OCI-LY1 (cell line): ENCODE measurements around the gene AGRN.
"Not testable (repeated sequence)": the region's sequence is repeated elsewhere in the genome, so short reads cannot be mapped to it uniquely, and the experiment has no call there.

Source experiments
- H2AFZ ChIP-seq: fragments of 200-600 bp; sonication (generic), shearing (Covaris generic); 2 replicates; pipeline ENCODE4 v1.6.0; 2014; ENCODE audit warnings: antibody characterized with exemption, mild to moderate bottlenecking, low read length
- H3F3A ChIP-seq: fragments of 200-600 bp; sonication (generic), shearing (Covaris generic); 2 replicates; pipeline ENCODE4 v1.6.0; 2014; ENCODE audit warnings: mild to moderate bottlenecking, antibody characterized with exemption, low read length, moderate library complexity; ENCODE audit not compliant: insufficient read depth
- H3K27ac ChIP-seq: fragments of 200-600 bp; sonication (generic); 2 replicates; pipeline ENCODE4 v1.5.1; 2014; ENCODE audit warnings: low read length, mixed run types, mild to moderate bottlenecking, low read depth; ENCODE audit not compliant: poor library complexity, severe bottlenecking
- H3K27me3 ChIP-seq: fragments of 200-600 bp; sonication (generic); 2 replicates; pipeline ENCODE4 v1.6.0; 2014; ENCODE audit warnings: antibody characterized with exemption, mild to moderate bottlenecking, low read length, moderate library complexity; ENCODE audit not compliant: insufficient read depth
- H3K36me3 ChIP-seq: fragments of 200-600 bp; sonication (generic); 2 replicates; pipeline ENCODE4 v1.6.1; 2014; ENCODE audit warnings: mild to moderate bottlenecking, antibody characterized with exemption, low read length, moderate library complexity, mixed read lengths; ENCODE audit not compliant: insufficient read depth
- H3K4me1 ChIP-seq: fragments of 200-600 bp; sonication (generic); 2 replicates; pipeline ENCODE4 v1.5.1; 2014; ENCODE audit warnings: mild to moderate bottlenecking, low read length, moderate library complexity; ENCODE audit not compliant: insufficient read depth, severe bottlenecking
- H3K4me2 ChIP-seq: fragments of 200-600 bp; sonication (generic), shearing (Covaris generic); 2 replicates; pipeline ENCODE4 v1.6.1; 2014; ENCODE audit warnings: low read length
- H3K4me3 ChIP-seq: fragments of 200-600 bp; sonication (generic); 2 replicates; pipeline ENCODE4 v1.5.1; 2014; ENCODE audit warnings: low read length, low read depth, mild to moderate bottlenecking, mixed read lengths; ENCODE audit not compliant: poor library complexity, severe bottlenecking
- H3K79me2 ChIP-seq: fragments of 200-600 bp; shearing (Covaris generic); 2 replicates; pipeline ENCODE4 v1.6.1; 2016; ENCODE audit warnings: mixed run types, low read length, mixed read lengths; ENCODE audit not compliant: insufficient read depth
- H3K9ac ChIP-seq: fragments of 200-600 bp; sonication (generic), shearing (Covaris generic); 2 replicates; pipeline ENCODE4 v1.6.1; 2014; ENCODE audit warnings: mild to moderate bottlenecking, low read length, mixed read lengths
- H3K9me2 ChIP-seq: fragments of 200-600 bp; sonication (generic), shearing (Covaris generic); 2 replicates; pipeline ENCODE4 v1.6.1; 2014; ENCODE audit warnings: low read depth, mild to moderate bottlenecking, low read length, mixed read lengths
- H3K9me3 ChIP-seq: fragments of 200-600 bp; shearing (Covaris generic); 2 replicates; pipeline ENCODE4 v1.6.1; 2014; ENCODE audit warnings: low read length, mixed read lengths
- H4K20me1 ChIP-seq: fragments of 200-600 bp; sonication (generic), shearing (Covaris generic); 2 replicates; pipeline ENCODE4 v1.6.0; 2016; ENCODE audit warnings: mild to moderate bottlenecking, low read length; ENCODE audit not compliant: insufficient read depth
- EZH2 ChIP-seq: fragments of 200-600 bp; sonication (generic), shearing (Covaris generic); IDR thresholded peaks from 2 replicates; pipeline ENCODE4 v1.8.0; 2017; ENCODE audit warnings: borderline replicate concordance, mixed run types, mild to moderate bottlenecking, antibody characterized with exemption, low read length, moderate library complexity, mixed read lengths
- TF ChIP-seq, protein P1 (sequence below): fragments of 200-600 bp; sonication (generic), shearing (Covaris generic); IDR thresholded peaks from 2 replicates; pipeline ENCODE4 v1.5.1; 2017; ENCODE audit warnings: mild to moderate bottlenecking, antibody characterized with exemption, low read length, moderate library complexity, mixed read lengths

Gene AGRN

GRCh38 chr1:1013922-1014648, 5.8 kb upstream of the AGRN start:
- H3K9me2 ChIP-seq: no peaks in the 10 kb centered on the region
- H2AFZ ChIP-seq: no peak overlapping the region
- no peaks in the 10 kb centered on the region; the same call in 1 of the 2 replicates for H3K36me3 ChIP-seq
- H3K27ac ChIP-seq: peak overlapping the region; percentile 55
- H3K27me3 ChIP-seq: no peaks in the 10 kb centered on the region
- H3K79me2 ChIP-seq: no peaks in the 10 kb centered on the region
- H3K4me3 ChIP-seq: peak overlapping the region; percentile 80
- TF ChIP-seq EZH2: no peak
- TF ChIP-seq, protein P1, sequence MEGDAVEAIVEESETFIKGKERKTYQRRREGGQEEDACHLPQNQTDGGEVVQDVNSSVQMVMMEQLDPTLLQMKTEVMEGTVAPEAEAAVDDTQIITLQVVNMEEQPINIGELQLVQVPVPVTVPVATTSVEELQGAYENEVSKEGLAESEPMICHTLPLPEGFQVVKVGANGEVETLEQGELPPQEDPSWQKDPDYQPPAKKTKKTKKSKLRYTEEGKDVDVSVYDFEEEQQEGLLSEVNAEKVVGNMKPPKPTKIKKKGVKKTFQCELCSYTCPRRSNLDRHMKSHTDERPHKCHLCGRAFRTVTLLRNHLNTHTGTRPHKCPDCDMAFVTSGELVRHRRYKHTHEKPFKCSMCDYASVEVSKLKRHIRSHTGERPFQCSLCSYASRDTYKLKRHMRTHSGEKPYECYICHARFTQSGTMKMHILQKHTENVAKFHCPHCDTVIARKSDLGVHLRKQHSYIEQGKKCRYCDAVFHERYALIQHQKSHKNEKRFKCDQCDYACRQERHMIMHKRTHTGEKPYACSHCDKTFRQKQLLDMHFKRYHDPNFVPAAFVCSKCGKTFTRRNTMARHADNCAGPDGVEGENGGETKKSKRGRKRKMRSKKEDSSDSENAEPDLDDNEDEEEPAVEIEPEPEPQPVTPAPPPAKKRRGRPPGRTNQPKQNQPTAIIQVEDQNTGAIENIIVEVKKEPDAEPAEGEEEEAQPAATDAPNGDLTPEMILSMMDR: no peak
- no peaks in the 10 kb centered on the region for H3K9me3 ChIP-seq
- H3K9ac ChIP-seq: peak overlapping the region; percentile 73
- no peaks in the 10 kb centered on the region for H4K20me1 ChIP-seq
- peaks cover 23% of the 10 kb centered on the region for H3K4me1 ChIP-seq
- H3F3A ChIP-seq: no peaks in the 10 kb centered on the region
- peak overlapping the region; percentile 88 for H3K4me2 ChIP-seq

- TF ChIP-seq, protein P1: peak; percentile 45
- no peak for TF ChIP-seq EZH2
- no peaks in the 10 kb centered on the region for H3F3A ChIP-seq
- no peaks in the 10 kb centered on the region for H3K27me3 ChIP-seq
- peak overlapping the region; percentile 55 for H3K27ac ChIP-seq
- no peaks in the 10 kb centered on the region; the same call in 1 of the 2 replicates for H3K36me3 ChIP-seq
- H2AFZ ChIP-seq: no peak overlapping the region
- H3K9me3 ChIP-seq: no peaks in the 10 kb centered on the region
- peak overlapping the region; percentile 88 for H3K4me2 ChIP-seq
- peak overlapping the region; percentile 73 for H3K9ac ChIP-seq
- peaks cover 23% of the 10 kb centered on the region for H3K4me1 ChIP-seq
- H3K4me3 ChIP-seq: peak overlapping the region; percentile 80
- H3K9me2 ChIP-seq: no peaks in the 10 kb centered on the region
- H3K79me2 ChIP-seq: no peaks in the 10 kb centered on the region
- H4K20me1 ChIP-seq: no peaks in the 10 kb centered on the region
Observed at GRCh38 chr1:1014799-1015681, 4.9 kb upstream of the AGRN start.

- not testable (repeated sequence) for H3K27me3 ChIP-seq
- peaks cover 24% of the 10 kb centered on the region for H3K4me1 ChIP-seq
Observed at GRCh38 chr1:1017397-1018320, 2.3 kb upstream of the AGRN start.

DNA sequence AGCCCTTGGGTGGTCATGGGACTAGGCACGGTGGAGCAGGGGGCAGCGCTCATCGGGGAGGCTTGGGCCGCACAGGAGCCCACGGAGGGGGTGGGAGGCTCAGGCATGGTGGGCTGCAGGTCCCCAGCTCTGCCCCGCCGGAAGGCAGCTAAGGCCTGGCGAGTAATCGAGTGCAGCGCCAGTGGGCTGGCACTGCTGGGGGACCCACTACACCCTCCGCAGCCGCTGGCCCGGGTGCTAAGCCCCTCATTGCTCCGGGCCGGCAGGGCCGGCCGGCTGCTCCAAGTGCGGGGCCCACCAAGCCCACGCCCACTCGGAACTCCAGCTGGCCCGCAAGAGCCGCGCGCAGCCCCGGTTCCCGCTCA, 1.6 kb upstream of the AGRN start:
- Histone ChIP-seq H3K4me1 (peaks cover 20% of the 10 kb centered on the region), H3K27me3 (peaks cover 12% of the 10 kb centered on the region; the same call in 1 of the 2 replicates)
- H3K27ac ChIP-seq, H3F3A ChIP-seq, H3K9me2 ChIP-seq, H3K9me3 ChIP-seq, H2AFZ ChIP-seq, H4K20me1 ChIP-seq, H3K4me3 ChIP-seq, H3K4me2 ChIP-seq, H3K79me2 ChIP-seq, H3K9ac ChIP-seq, H3K36me3 ChIP-seq: not testable (repeated sequence)

More at GRCh38 chr1:1017397-1018320, 2.3 kb upstream of the AGRN start:
- not testable (repeated sequence) for H3K36me3 ChIP-seq, H2AFZ ChIP-seq, H3K9me3 ChIP-seq, H3K4me3 ChIP-seq, H3F3A ChIP-seq, H3K9me2 ChIP-seq, H3K79me2 ChIP-seq, H3K4me2 ChIP-seq, H3K9ac ChIP-seq, H4K20me1 ChIP-seq, H3K27ac ChIP-seq
